ENCODE data around the gene GNPTG. TPM values are rescaled to one million over a fixed set of nuclear protein-coding genes. Genes with fewer than 3 reads are reported as not detected.

The GNPTG gene
- total RNA-seq, 1 experiment from 2014 or later: 37.3 TPM

DNA sequence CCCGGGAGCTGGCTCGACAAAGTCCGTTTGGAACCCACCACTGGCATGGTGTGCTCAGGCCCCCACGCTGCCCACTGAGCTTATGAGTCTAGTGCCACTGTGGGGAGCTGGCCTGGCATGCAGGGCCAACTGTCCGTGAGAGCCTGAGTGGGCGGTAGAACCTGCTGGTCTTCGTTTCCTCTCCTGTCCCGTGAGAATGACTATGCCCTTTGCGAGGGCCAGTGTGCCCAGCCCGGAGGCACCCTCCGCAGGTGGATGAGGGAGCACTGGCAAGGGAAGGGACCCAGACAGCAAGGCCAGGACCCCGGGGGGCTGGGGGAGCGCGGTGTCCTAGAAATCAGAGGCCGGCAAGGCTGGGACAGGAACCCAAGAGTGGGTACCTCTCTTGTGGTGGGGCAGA lies 15.1 kb upstream of the GNPTG start:
- no peak for DNase-seq
- TF ChIP-seq, protein P1, sequence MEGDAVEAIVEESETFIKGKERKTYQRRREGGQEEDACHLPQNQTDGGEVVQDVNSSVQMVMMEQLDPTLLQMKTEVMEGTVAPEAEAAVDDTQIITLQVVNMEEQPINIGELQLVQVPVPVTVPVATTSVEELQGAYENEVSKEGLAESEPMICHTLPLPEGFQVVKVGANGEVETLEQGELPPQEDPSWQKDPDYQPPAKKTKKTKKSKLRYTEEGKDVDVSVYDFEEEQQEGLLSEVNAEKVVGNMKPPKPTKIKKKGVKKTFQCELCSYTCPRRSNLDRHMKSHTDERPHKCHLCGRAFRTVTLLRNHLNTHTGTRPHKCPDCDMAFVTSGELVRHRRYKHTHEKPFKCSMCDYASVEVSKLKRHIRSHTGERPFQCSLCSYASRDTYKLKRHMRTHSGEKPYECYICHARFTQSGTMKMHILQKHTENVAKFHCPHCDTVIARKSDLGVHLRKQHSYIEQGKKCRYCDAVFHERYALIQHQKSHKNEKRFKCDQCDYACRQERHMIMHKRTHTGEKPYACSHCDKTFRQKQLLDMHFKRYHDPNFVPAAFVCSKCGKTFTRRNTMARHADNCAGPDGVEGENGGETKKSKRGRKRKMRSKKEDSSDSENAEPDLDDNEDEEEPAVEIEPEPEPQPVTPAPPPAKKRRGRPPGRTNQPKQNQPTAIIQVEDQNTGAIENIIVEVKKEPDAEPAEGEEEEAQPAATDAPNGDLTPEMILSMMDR (IDR thresholded peaks at IDR 0.05; ENCODE audit: insufficient read depth in 1 of 2, low read depth in 1 of 2, low read length in 1 of 2, severe bottlenecking in 1 of 2, unreplicated experiment in 1 of 2): no peak
- H3K4me3 Mint-ChIP-seq (ENCODE audit: unreplicated experiment): no peak overlapping the region
- H3K27ac Mint-ChIP-seq (ENCODE audit: unreplicated experiment): no peak overlapping the region
- H3K36me3 Mint-ChIP-seq (ENCODE audit: insufficient read depth, unreplicated experiment): no peaks in the 10 kb centered on the region
- no peaks in the 10 kb centered on the region for H3K9me3 Mint-ChIP-seq (ENCODE audit: unreplicated experiment)
- peaks cover 4% of the 10 kb centered on the region; the same call in 1 of the 2 replicates for H3K4me1 ChIP-seq
- no peaks in the 10 kb centered on the region for H3K36me3 ChIP-seq (ENCODE audit: control insufficient read depth, insufficient read depth, low read length)
- POLR2A ChIA-PET: no interaction called here
- H3K27me3 Mint-ChIP-seq (ENCODE audit: insufficient read depth, unreplicated experiment): peaks cover 3% of the 10 kb centered on the region
- H3K4me1 Mint-ChIP-seq (ENCODE audit: low read depth, unreplicated experiment): no peaks in the 10 kb centered on the region
- H3K9me3 ChIP-seq: no peaks in the 10 kb centered on the region
- H3K4me3 ChIP-seq (ENCODE audit: low read depth, low read length): no peak overlapping the region
- CTCF ChIA-PET: no interaction called here
- H3K27me3 ChIP-seq (replicated peaks; ENCODE audit: control insufficient read depth, insufficient read depth, low read length): peaks cover 1% of the 10 kb centered on the region; the same call in 1 of the 2 replicates
- intact Hi-C loops (cut with micrococcal nuclease; ENCODE audit: unreplicated experiment): no loop called here
- BruUV-seq (replicated peaks): no TSS peak

DNA sequence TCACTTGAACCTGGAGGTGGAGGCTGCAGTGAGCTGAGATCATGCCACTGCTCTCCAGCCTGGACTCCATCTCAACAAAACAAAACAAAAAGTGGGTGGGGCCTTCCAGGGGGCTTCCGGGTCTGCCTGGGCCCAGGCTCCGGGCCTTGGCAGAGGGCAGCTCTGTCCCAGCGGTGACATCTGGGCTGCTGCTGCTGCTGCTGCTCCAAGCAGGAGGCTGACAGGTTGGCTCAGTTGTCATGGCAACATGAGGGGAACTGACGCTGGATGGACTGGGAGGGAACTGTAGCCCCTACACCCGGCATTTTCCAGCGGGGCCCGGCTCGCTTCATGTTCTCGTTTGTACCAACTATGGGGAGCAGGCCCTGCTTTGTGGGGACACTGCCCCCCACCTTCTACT lies 14.2 kb upstream of the GNPTG start:
- Mint-ChIP-seq H3K4me1 (ENCODE audit: low read depth, unreplicated experiment) (no peaks in the 10 kb centered on the region), H3K36me3 (ENCODE audit: insufficient read depth, unreplicated experiment) (no peaks in the 10 kb centered on the region), H3K27ac (ENCODE audit: unreplicated experiment) (no peak overlapping the region), H3K4me3 (ENCODE audit: unreplicated experiment) (no peak overlapping the region), H3K27me3 (ENCODE audit: insufficient read depth, unreplicated experiment) (peaks cover 3% of the 10 kb centered on the region), H3K9me3 (ENCODE audit: unreplicated experiment) (no peaks in the 10 kb centered on the region)
- Histone ChIP-seq H3K36me3 (ENCODE audit: control insufficient read depth, insufficient read depth, low read length) (no peaks in the 10 kb centered on the region), H3K27me3 (replicated peaks; ENCODE audit: control insufficient read depth, insufficient read depth, low read length) (peaks cover 1% of the 10 kb centered on the region; the same call in 1 of the 2 replicates), H3K9me3 (no peaks in the 10 kb centered on the region), H3K4me1 (peaks cover 4% of the 10 kb centered on the region; the same call in 1 of the 2 replicates), H3K4me3 (ENCODE audit: low read depth, low read length) (no peak overlapping the region)
- CTCF ChIA-PET: interaction anchor here (0.5 kb wide), 1 partner anchor 122 kb away, joined by 4 read pairs; no protein-coding TSS in a partner anchor
- intact Hi-C loops (cut with micrococcal nuclease; ENCODE audit: unreplicated experiment): no loop called here
- POLR2A ChIA-PET: no interaction called here
- DNase-seq: no peak
- BruUV-seq (replicated peaks): no TSS peak
- TF ChIP-seq, protein P1 (IDR thresholded peaks at IDR 0.05; ENCODE audit: insufficient read depth in 1 of 2, low read depth in 1 of 2, low read length in 1 of 2, severe bottlenecking in 1 of 2, unreplicated experiment in 1 of 2): no peak

DNA sequence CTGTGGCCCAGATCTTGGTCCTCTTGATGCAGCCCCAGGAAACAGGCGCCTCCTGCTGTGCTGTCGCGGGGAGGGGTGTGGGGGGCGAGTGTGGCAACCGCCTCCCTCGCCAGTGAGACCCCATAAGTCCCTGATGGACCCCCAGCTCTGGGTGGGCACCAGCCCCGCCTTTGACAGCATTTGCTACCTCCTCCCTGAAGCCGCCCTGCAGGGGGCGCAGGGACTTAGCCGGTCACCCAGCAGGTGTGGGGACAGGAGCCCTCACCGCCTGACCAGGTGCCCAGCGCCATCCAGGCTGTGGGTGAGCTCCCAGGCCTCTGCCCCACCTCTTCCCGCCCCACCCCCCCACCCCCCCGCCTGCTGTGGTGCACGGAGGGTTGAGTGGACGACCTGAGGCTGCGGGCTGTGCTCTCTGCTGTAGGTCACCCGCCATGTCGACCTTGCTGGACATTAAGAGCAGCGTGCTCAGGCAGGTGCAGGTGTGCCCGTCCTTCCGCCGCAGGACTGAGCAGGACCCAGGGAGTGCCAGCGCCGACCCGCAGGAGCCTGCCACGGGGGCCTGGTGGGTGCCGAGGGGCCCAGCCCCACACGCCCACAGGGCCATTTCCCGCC lies 13.5 kb upstream of the GNPTG start:
- no peak overlapping the region for H3K27ac Mint-ChIP-seq (ENCODE audit: unreplicated experiment)
- no peak overlapping the region for H3K4me3 Mint-ChIP-seq (ENCODE audit: unreplicated experiment)
- peaks cover 4% of the 10 kb centered on the region for H3K36me3 Mint-ChIP-seq (ENCODE audit: insufficient read depth, unreplicated experiment)
- DNase-seq: peak; percentile 64 to 75
- ChIA-PET CTCF (interaction anchor here (0.5 kb wide), 2 partner anchors 9 to 123 kb away, joined by 3 to 4 read pairs; no protein-coding TSS in a partner anchor), POLR2A (no interaction called here)
- no peaks in the 10 kb centered on the region for H3K9me3 ChIP-seq
- no peak overlapping the region for H3K4me3 ChIP-seq (ENCODE audit: low read depth, low read length)
- BruUV-seq (replicated peaks): no TSS peak
- TF ChIP-seq, protein P1 (IDR thresholded peaks at IDR 0.05; ENCODE audit: insufficient read depth in 1 of 2, low read depth in 1 of 2, low read length in 1 of 2, severe bottlenecking in 1 of 2, unreplicated experiment in 1 of 2): peak; percentile 61 to 79
- peaks cover 4% of the 10 kb centered on the region; the same call in 1 of the 2 replicates for H3K4me1 ChIP-seq
- no peaks in the 10 kb centered on the region for H3K9me3 Mint-ChIP-seq (ENCODE audit: unreplicated experiment)
- intact Hi-C loops (cut with micrococcal nuclease; ENCODE audit: unreplicated experiment): no loop called here
- H3K36me3 ChIP-seq (ENCODE audit: control insufficient read depth, insufficient read depth, low read length): no peaks in the 10 kb centered on the region
- H3K4me1 Mint-ChIP-seq (ENCODE audit: low read depth, unreplicated experiment): peaks cover 3% of the 10 kb centered on the region
- H3K27me3 Mint-ChIP-seq (ENCODE audit: insufficient read depth, unreplicated experiment): peaks cover 3% of the 10 kb centered on the region
- peaks cover 1% of the 10 kb centered on the region; the same call in 1 of the 2 replicates for H3K27me3 ChIP-seq (replicated peaks; ENCODE audit: control insufficient read depth, insufficient read depth, low read length)
